Measurements from ENCODE around the gene ZBTB33. TPM values are rescaled to one million over a fixed set of nuclear protein-coding genes. Genes with fewer than 3 reads are reported as not detected.
A peak's percentile ranks its signal among the peaks of the same experiment; 100 is the strongest.

ZBTB33 gene
- total RNA-seq, 6 experiments from 2014 or later, result 7.4 to 11.4 (median 10.1) TPM

- H3K4me1 Mint-ChIP-seq (ENCODE audit: low read depth), result peaks cover 7% of the 10 kb centered on the region; the same call in 1 of the 2 replicates
- TF ChIP-seq CTCF (IDR thresholded peaks at IDR 0.05), result no peak
- H3K4me3 Mint-ChIP-seq, result no peak overlapping the region
These were observed 13.7 kb upstream of the ZBTB33 start for GRCh38 chrX:120236687-120237479.

GRCh38 chrX:120238933-120239332 lies 11.7 kb upstream of the ZBTB33 start:
- Mint-ChIP-seq H3K36me3 (ENCODE audit: low read depth) (no peaks in the 10 kb centered on the region), H3K4me3 (no peak overlapping the region), H3K27me3 (ENCODE audit: insufficient read depth) (peaks cover 1% of the 10 kb centered on the region; the same call in 1 of the 2 replicates), H3K27ac (no peak overlapping the region), H3K9me3 (no peaks in the 10 kb centered on the region), H3K4me1 (ENCODE audit: low read depth) (peaks cover 14% of the 10 kb centered on the region)
- DNase-seq, result peak; percentile 0
- no peak for TF ChIP-seq CTCF (IDR thresholded peaks at IDR 0.05)

More at GRCh38 chrX:120236687-120237479, 13.7 kb upstream of the ZBTB33 start:
- Mint-ChIP-seq H3K36me3 (ENCODE audit: low read depth) (no peaks in the 10 kb centered on the region), H3K27ac (no peak overlapping the region), H3K27me3 (ENCODE audit: insufficient read depth) (peaks cover 1% of the 10 kb centered on the region; the same call in 1 of the 2 replicates), H3K9me3 (no peaks in the 10 kb centered on the region)
- no peak for DNase-seq

GRCh38 chrX:120242813-120243212 lies 7.8 kb upstream of the ZBTB33 start:
- Mint-ChIP-seq H3K4me1 (ENCODE audit: low read depth) (peaks cover 17% of the 10 kb centered on the region), H3K36me3 (ENCODE audit: low read depth) (no peaks in the 10 kb centered on the region), H3K9me3 (no peaks in the 10 kb centered on the region), H3K4me3 (no peak overlapping the region), H3K27ac (no peak overlapping the region), H3K27me3 (ENCODE audit: insufficient read depth) (peaks cover 6% of the 10 kb centered on the region; the same call in 1 of the 2 replicates)
- DNase-seq, result no peak
- TF ChIP-seq CTCF (IDR thresholded peaks at IDR 0.05), result no peak

- no peak for TF ChIP-seq CTCF (IDR thresholded peaks at IDR 0.05)
- peaks cover 10% of the 10 kb centered on the region for H3K4me1 Mint-ChIP-seq (ENCODE audit: low read depth)
- no peaks in the 10 kb centered on the region for H3K9me3 Mint-ChIP-seq
- DNase-seq, result no peak
- peaks cover 5% of the 10 kb centered on the region; the same call in 1 of the 2 replicates for H3K27me3 Mint-ChIP-seq (ENCODE audit: insufficient read depth)
- H3K4me3 Mint-ChIP-seq, result peak overlapping the region; percentile 98
- peak overlapping the region; percentile 94 for H3K27ac Mint-ChIP-seq
- no peaks in the 10 kb centered on the region for H3K36me3 Mint-ChIP-seq (ENCODE audit: low read depth)
These were observed 6.2 kb upstream of the ZBTB33 start for GRCh38 chrX:120244395-120244734.

- peak overlapping the region; percentile 94 for H3K27ac Mint-ChIP-seq
- peak overlapping the region; percentile 98 for H3K4me3 Mint-ChIP-seq
- H3K9me3 Mint-ChIP-seq, result no peaks in the 10 kb centered on the region
- peaks cover 12% of the 10 kb centered on the region for H3K4me1 Mint-ChIP-seq (ENCODE audit: low read depth)
- DNase-seq, result peak; percentile 82
- no peaks in the 10 kb centered on the region for H3K36me3 Mint-ChIP-seq (ENCODE audit: low read depth)
- H3K27me3 Mint-ChIP-seq (ENCODE audit: insufficient read depth), result peaks cover 5% of the 10 kb centered on the region; the same call in 1 of the 2 replicates
- no peak for TF ChIP-seq CTCF (IDR thresholded peaks at IDR 0.05)
These were observed 5.7 kb upstream of the ZBTB33 start for GRCh38 chrX:120244735-120245498.
